SJCRH30 (cell line): ENCODE data around the gene KIF22. TPM values are rescaled to one million over a fixed set of nuclear protein-coding genes. Genes with fewer than 3 reads are reported as not detected.
"Not testable (repeated sequence)": the region's sequence is repeated elsewhere in the genome, so short reads cannot be mapped to it uniquely, and the experiment has no call there.

ENCODE experiments used
- DNase-seq, 2 experiments: peaks; one replicate each; pipeline ENCODE4 v3.0.0-alpha.2; 2015 to 2020
- H3K27ac ChIP-seq: fragments of 250-450 bp; sonication (Bioruptor Pico); 2 replicates; pipeline ENCODE4 v1.5.1; 2020; ENCODE audit warnings: mild to moderate bottlenecking, moderate library complexity
- H3K27me3 ChIP-seq: fragments of 250-450 bp; sonication (Bioruptor Pico); 2 replicates; pipeline ENCODE4 v1.5.1; 2020; ENCODE audit warnings: mild to moderate bottlenecking, moderate library complexity
- H3K36me3 ChIP-seq: fragments of 250-450 bp; sonication (Bioruptor Pico); 2 replicates; pipeline ENCODE4 v1.5.1; 2020; ENCODE audit warnings: mild to moderate bottlenecking, moderate library complexity
- H3K4me1 ChIP-seq: fragments of 250-450 bp; sonication (Bioruptor Pico); 2 replicates; pipeline ENCODE4 v1.5.1; 2020; ENCODE audit warnings: mild to moderate bottlenecking, moderate library complexity
- H3K4me3 ChIP-seq: fragments of 250-450 bp; sonication (Bioruptor Pico); 2 replicates; pipeline ENCODE4 v1.5.1; 2020; ENCODE audit warnings: mild to moderate bottlenecking, moderate library complexity
- H3K9me3 ChIP-seq: fragments of 250-450 bp; sonication (Bioruptor Pico); replicated peaks from 2 replicates; pipeline ENCODE4 v1.5.1; 2020; ENCODE audit warnings: mild to moderate bottlenecking, moderate library complexity
- total RNA-seq: library from RNA; depleted of rRNA; stranded (reverse); fragments of >200 nt; shearing (Covaris generic); gene quantifications from 2 replicates; pipeline ENCODE4 v1.2.3, GENCODE V29; 2014

Gene KIF22
- total RNA-seq, 1 experiment from 2014 or later: 122 TPM

- Histone ChIP-seq H3K27ac (no peak overlapping the region), H3K4me1 (peaks cover 9% of the 10 kb centered on the region; the same call in 1 of the 2 replicates), H3K36me3 (no peaks in the 10 kb centered on the region), H3K4me3 (no peak overlapping the region), H3K27me3 (no peaks in the 10 kb centered on the region), H3K9me3 (no peaks in the 10 kb centered on the region)
- DNase-seq: peak; percentile 29 to 61
Measured at GRCh38 chr16:29779474-29779873, 11.1 kb upstream of the KIF22 start.

GRCh38 chr16:29783094-29783953 lies 7.2 kb upstream of the KIF22 start:
- H3K4me3 ChIP-seq, DNase-seq, H3K36me3 ChIP-seq, H3K4me1 ChIP-seq, H3K27ac ChIP-seq, H3K27me3 ChIP-seq, H3K9me3 ChIP-seq: not testable (repeated sequence)

- Histone ChIP-seq H3K4me1 (peaks cover 8% of the 10 kb centered on the region; the same call in 1 of the 2 replicates), H3K36me3 (no peaks in the 10 kb centered on the region), H3K9me3 (no peaks in the 10 kb centered on the region)
Measured at GRCh38 chr16:29784157-29784556, 6.4 kb upstream of the KIF22 start.

GRCh38 chr16:29784901-29785500 lies 5.5 kb upstream of the KIF22 start:
- no peaks in the 10 kb centered on the region for H3K9me3 ChIP-seq
- H3K4me1 ChIP-seq: no peaks in the 10 kb centered on the region
- H3K36me3 ChIP-seq: no peaks in the 10 kb centered on the region
- DNase-seq: no peak
- no peak overlapping the region for H3K27ac ChIP-seq
- no peaks in the 10 kb centered on the region for H3K27me3 ChIP-seq
- H3K4me3 ChIP-seq: no peak overlapping the region

More at GRCh38 chr16:29784157-29784556, 6.4 kb upstream of the KIF22 start:
- no peak for DNase-seq
- H3K4me3 ChIP-seq: no peak overlapping the region
- no peaks in the 10 kb centered on the region for H3K27me3 ChIP-seq
- no peak overlapping the region for H3K27ac ChIP-seq

- not testable (repeated sequence) for H3K4me3 ChIP-seq, H3K36me3 ChIP-seq, H3K4me1 ChIP-seq, DNase-seq, H3K27ac ChIP-seq, H3K9me3 ChIP-seq, H3K27me3 ChIP-seq
Measured at GRCh38 chr16:29787155-29787554, 3.4 kb upstream of the KIF22 start.

- DNase-seq: no peak
- Histone ChIP-seq H3K27me3 (no peaks in the 10 kb centered on the region), H3K36me3 (peaks cover 14% of the 10 kb centered on the region; the same call in 1 of the 2 replicates), H3K4me1 (no peaks in the 10 kb centered on the region), H3K9me3 (no peaks in the 10 kb centered on the region), H3K4me3 (peak overlapping the region; percentile 84), H3K27ac (peak overlapping the region; percentile 84)
Measured at GRCh38 chr16:29789775-29790182, 772 bp upstream of the KIF22 start.

GRCh38 chr16:29790949-29791844 lies 646 bp downstream of the KIF22 start:
- Histone ChIP-seq H3K27me3 (no peaks in the 10 kb centered on the region), H3K9me3 (no peaks in the 10 kb centered on the region), H3K4me3 (peak overlapping the region; percentile 84), H3K36me3 (peaks cover 23% of the 10 kb centered on the region; the same call in 1 of the 2 replicates), H3K4me1 (no peaks in the 10 kb centered on the region), H3K27ac (peak overlapping the region; percentile 84)
- no peak for DNase-seq

GRCh38 chr16:29791845-29792807 lies 1.6 kb downstream of the KIF22 start:
- Histone ChIP-seq H3K27ac (no peak overlapping the region), H3K9me3 (no peaks in the 10 kb centered on the region), H3K4me1 (no peaks in the 10 kb centered on the region), H3K36me3 (peaks cover 27% of the 10 kb centered on the region), H3K27me3 (no peaks in the 10 kb centered on the region), H3K4me3 (peak overlapping the region; percentile 84)
- DNase-seq: no peak

- H3K36me3 ChIP-seq: peaks cover 36% of the 10 kb centered on the region
- DNase-seq: not testable (repeated sequence)
Measured at GRCh38 chr16:29793153-29793552, 2.6 kb downstream of the KIF22 start.

GRCh38 chr16:29794231-29794710 lies 3.7 kb downstream of the KIF22 start:
- Histone ChIP-seq H3K27ac (no peak overlapping the region), H3K4me3 (no peak overlapping the region), H3K9me3 (no peaks in the 10 kb centered on the region), H3K27me3 (no peaks in the 10 kb centered on the region), H3K36me3 (peaks cover 47% of the 10 kb centered on the region), H3K4me1 (no peaks in the 10 kb centered on the region)
- no peak for DNase-seq

More at GRCh38 chr16:29793153-29793552, 2.6 kb downstream of the KIF22 start:
- not testable (repeated sequence) for H3K4me1 ChIP-seq, H3K27me3 ChIP-seq, H3K9me3 ChIP-seq, H3K4me3 ChIP-seq, H3K27ac ChIP-seq

- no peak for DNase-seq
- Histone ChIP-seq H3K27ac (no peak overlapping the region), H3K4me3 (no peak overlapping the region), H3K9me3 (no peaks in the 10 kb centered on the region), H3K36me3 (peaks cover 66% of the 10 kb centered on the region), H3K4me1 (peaks cover 20% of the 10 kb centered on the region; the same call in 1 of the 2 replicates), H3K27me3 (no peaks in the 10 kb centered on the region)
Measured at GRCh38 chr16:29802416-29802935, 11.9 kb downstream of the KIF22 start.

- H3K4me1 ChIP-seq: peaks cover 22% of the 10 kb centered on the region; the same call in 1 of the 2 replicates
- peaks cover 61% of the 10 kb centered on the region for H3K36me3 ChIP-seq
- no peaks in the 10 kb centered on the region for H3K9me3 ChIP-seq
- H3K27me3 ChIP-seq: no peaks in the 10 kb centered on the region
- DNase-seq: no peak
- no peak overlapping the region for H3K27ac ChIP-seq
- no peak overlapping the region for H3K4me3 ChIP-seq
Measured at GRCh38 chr16:29804020-29804419, 13.5 kb downstream of the KIF22 start.

- H3K27ac ChIP-seq: peak overlapping the region; percentile 67
- H3K4me1 ChIP-seq: peaks cover 22% of the 10 kb centered on the region; the same call in 1 of the 2 replicates
- no peaks in the 10 kb centered on the region for H3K27me3 ChIP-seq
- DNase-seq: no peak
- H3K4me3 ChIP-seq: peak overlapping the region; percentile 61
- peaks cover 59% of the 10 kb centered on the region for H3K36me3 ChIP-seq
- no peaks in the 10 kb centered on the region for H3K9me3 ChIP-seq
Measured at GRCh38 chr16:29804455-29805231, 14.1 kb downstream of the KIF22 start.
